GM21786 (cell line): ENCODE results near the gene BMP10.

Experiments used
- ATAC-seq: cut with Tn5 transposase; IDR thresholded peaks from one replicate; pipeline ENCODE4 v1.9.1; 2021; ENCODE audit not compliant: unreplicated experiment

Gene BMP10

DNA sequence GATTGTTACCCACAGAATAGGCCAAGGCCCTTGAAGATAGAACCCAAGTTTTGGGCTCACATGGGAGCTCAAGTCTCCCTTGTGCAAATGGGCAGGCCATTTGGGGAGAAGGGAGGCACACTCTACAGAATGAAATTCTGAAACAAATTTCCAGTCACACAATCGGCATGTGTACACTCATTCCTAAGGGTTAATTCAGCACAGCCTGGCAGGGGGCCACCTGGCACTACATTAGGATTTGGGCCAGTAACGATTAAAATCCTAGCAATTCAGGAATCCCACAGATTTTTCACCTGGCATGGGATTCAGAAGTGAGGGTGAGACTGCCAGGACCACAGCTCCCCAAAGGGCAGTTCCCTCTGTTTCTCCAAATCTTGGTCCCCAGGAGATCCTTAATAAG lies 46.4 kb downstream of the BMP10 start:
- no peak for ATAC-seq

DNA sequence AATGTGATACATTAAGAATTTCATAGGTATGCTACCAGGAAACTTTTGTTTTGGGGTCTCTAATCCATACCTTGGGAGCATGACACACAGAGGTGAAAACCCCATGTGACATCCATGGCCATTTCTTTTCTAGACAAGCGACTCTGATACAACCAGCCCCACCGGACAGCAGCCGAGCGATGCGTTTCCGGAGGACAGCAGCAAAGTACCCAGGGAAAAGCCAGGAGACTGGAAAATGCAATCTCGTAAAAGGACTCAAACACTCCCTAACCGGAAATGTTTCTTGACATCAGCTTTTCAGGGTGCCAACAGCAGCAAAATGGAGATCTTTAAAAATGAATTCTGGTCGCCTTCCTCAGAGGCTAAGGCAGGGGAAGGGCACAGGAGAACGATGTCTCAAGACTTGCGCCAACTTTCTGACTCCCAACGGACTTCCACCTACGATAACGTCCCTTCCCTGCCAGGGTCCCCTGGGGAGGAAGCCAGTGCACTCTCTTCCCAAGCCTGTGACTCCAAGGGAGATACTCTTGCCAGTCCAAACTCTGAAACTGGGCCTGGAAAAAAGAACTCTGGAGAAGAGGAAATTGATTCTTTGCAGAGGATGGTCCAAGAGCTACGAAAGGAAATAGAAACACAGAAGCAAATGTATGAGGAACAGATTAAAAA lies 48.9 kb downstream of the BMP10 start:
- no peak for ATAC-seq

DNA sequence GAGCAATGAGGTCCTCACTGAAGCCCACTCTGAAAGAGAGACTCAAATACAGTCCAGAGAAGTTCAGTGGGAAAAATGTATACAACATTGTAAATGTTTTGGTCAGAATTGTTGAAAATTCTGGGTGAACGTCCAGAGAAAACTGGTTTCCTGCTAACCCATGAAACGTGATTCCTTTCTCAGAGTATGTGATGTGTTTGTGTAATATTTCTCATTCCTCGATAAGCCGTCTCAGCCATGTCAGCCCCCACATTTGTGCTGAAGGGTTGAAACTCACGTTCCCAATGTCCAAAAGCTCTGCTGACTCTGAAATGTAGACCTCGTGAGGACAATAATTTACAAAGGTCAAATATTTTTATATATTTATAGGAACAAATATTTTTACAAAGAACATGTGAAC lies 51.6 kb downstream of the BMP10 start:
- no peak for ATAC-seq

DNA sequence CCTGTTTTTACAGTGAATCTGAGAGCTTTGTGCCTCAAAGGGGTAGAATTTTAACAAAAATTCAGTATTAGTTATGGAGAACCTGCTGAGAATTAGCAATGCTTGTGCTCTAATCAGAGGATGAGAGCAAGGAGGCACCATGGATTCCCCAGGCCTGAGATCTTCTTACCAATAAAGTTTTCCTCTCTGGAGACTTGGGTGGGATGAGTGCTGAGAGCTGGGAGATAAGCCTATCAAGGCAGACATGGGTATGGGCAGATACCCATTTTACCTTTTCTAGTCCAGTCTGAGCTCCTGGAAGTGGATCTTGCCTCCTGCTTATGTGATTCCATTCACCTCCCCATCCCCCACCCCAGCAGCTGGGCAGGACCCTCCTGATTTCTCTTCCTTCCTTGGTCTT lies 53.9 kb downstream of the BMP10 start:
- no peak for ATAC-seq
